Bronchial epithelial cell (primary cell): ENCODE data around the gene EIF4G3. TPM values are rescaled to one million over a fixed set of nuclear protein-coding genes. Genes with fewer than 3 reads are reported as not detected.
A peak's percentile ranks its signal among the peaks of the same experiment; 100 is the strongest.
"Not testable (repeated sequence)": the region's sequence is repeated elsewhere in the genome, so short reads cannot be mapped to it uniquely, and the experiment has no call there.

Experiments
- DNase-seq: peaks from one replicate; pipeline ENCODE4 v3.0.0-alpha.2; 2010; ENCODE audit warnings: low read depth
- FAIRE-seq: peaks from 2 replicates; lab custom pipeline; 2011; peaks lifted over from hg19 to GRCh38; lab: Jason Lieb, UNC
- H3K27me3 ChIP-seq: 2 replicates; pipeline ENCODE4 v1.5.1; 2011; ENCODE audit warnings: low read length; ENCODE audit not compliant: control insufficient read depth, insufficient read depth
- H3K36me3 ChIP-seq: 2 replicates; pipeline ENCODE4 v1.5.1; 2011; ENCODE audit warnings: low read length; ENCODE audit not compliant: control insufficient read depth, insufficient read depth
- H3K4me3 ChIP-seq: 2 replicates; pipeline ENCODE4 v1.5.1; 2011; ENCODE audit warnings: mild to moderate bottlenecking, low read depth, low read length, control low read depth
- CTCF ChIP-seq: IDR thresholded peaks from 2 replicates; pipeline ENCODE4 v1.5.1; 2011; ENCODE audit warnings: mild to moderate bottlenecking, moderate library complexity, low read length, control low read depth, inconsistent platforms; ENCODE audit not compliant: insufficient read depth, severe bottlenecking
- total RNA-seq: library from RNA; depleted of rRNA; stranded (reverse); fragments of >200 nt; gene quantifications from 2 replicates; pipeline ENCODE4 v1.2.1, GENCODE V29; 2014

The EIF4G3 gene
- total RNA-seq, 1 donor from 2014 or later = 20.5 TPM

DNA sequence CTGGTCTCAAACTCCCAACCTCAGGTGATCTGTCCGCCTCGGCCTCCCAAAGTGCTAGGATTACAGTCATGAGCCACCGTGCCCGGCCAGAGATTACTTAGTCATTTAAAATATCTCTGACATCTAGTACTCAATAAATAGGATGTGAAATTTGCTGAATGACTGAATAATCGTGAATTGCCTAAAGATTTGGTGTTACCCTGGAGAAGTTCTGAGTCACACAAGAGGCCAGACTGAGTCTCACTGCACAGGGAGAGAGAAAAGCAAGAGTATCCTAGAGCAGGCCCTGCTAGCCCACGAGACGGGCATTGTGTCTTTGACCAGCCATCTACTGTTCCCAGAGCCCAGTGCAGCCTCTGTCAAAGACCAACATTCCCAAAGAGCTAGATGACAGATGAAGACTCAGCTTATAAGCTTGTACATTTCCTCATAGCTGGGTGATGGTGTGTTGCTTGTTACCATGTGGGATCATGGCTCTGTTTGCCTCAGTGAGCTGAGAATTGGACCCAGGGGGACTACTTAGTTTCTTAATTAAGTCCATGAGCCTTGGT lies 5.6 kb upstream of the EIF4G3 start:
- H3K27me3 ChIP-seq = no peaks in the 10 kb centered on the region
- TF ChIP-seq CTCF = no peak
- H3K4me3 ChIP-seq = no peak overlapping the region
- no peaks in the 10 kb centered on the region for H3K36me3 ChIP-seq
- no peak for DNase-seq
- FAIRE-seq = no peak

DNA sequence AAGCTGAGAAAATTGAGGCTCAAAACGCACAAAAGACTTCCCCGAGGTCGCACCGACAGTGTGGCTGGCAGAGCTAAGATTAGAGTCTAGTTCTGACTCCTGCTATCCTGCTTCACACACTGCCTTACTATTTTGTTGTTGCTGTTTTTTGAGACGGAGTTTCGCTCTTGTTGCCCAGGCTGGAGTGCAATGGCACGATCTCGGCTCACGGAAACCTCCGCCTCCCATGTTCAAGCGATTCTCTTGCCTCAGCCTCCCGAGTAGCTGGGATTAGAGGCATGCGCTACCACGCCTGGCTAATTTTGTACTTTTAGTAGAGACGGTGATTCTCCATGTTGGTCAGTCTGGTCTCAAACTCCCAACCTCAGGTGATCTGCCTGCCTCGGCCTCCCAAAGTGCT lies 1.6 kb upstream of the EIF4G3 start:
- not testable (repeated sequence) for H3K4me3 ChIP-seq, FAIRE-seq, DNase-seq, H3K27me3 ChIP-seq, H3K36me3 ChIP-seq

GRCh38 chr1:21175670-21176581 lies 771 bp downstream of the EIF4G3 start:
- FAIRE-seq (no peak), DNase-seq (no peak)
- Histone ChIP-seq H3K4me3 (peak overlapping the region; percentile 69), H3K27me3 (no peaks in the 10 kb centered on the region), H3K36me3 (peaks cover 2% of the 10 kb centered on the region)
- TF ChIP-seq CTCF = no peak

DNA sequence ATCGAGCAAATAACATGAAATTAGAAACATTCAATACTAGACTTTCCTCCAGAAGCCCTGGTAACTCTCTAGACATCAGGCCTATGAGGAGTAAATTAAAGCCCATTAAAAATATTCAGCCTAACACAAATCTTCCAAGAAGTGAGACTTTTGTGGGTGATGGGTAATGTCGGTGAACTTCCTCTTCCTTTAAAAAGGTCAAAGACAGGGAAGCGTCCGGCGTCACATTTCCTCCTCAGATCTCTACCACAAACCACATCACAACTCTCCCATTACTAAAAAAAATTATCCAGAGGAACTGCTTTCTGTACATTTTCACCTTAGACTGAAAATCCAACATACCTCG lies 1.4 kb downstream of the EIF4G3 start:
- Histone ChIP-seq H3K27me3 (no peaks in the 10 kb centered on the region), H3K4me3 (peak overlapping the region; percentile 69), H3K36me3 (peaks cover 2% of the 10 kb centered on the region)
- DNase-seq = peak; percentile 37
- FAIRE-seq = no peak
- no peak for TF ChIP-seq CTCF

GRCh38 chr1:21174654-21175323 lies 1.9 kb downstream of the EIF4G3 start:
- DNase-seq (peak; percentile 67), FAIRE-seq (no peak)
- H3K4me3 ChIP-seq = peak overlapping the region; percentile 69
- no peaks in the 10 kb centered on the region for H3K27me3 ChIP-seq
- no peak for TF ChIP-seq CTCF
- peaks cover 2% of the 10 kb centered on the region for H3K36me3 ChIP-seq

DNA sequence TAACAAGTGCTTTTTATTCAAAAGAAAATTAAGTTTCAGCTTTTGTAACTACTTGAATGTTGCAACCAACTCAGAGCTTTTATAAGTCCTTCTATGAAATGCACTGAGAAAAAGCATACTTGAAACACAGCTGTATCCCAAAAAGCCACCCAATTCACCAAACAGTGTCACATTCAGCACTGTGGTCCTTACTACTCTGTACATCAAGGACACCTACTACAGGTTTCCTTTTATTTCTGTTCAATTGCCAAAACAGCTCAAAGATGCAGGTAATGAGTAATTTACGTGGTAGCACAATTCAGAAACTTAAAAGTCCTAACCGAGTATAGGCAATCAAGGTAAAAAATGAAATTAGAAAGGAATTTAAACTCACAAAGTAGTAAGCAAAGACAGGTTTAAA lies 2.5 kb downstream of the EIF4G3 start:
- DNase-seq (no peak), FAIRE-seq (no peak)
- peaks cover 2% of the 10 kb centered on the region for H3K36me3 ChIP-seq
- peak overlapping the region; percentile 69 for H3K4me3 ChIP-seq
- TF ChIP-seq CTCF = no peak
- H3K27me3 ChIP-seq = no peaks in the 10 kb centered on the region

DNA sequence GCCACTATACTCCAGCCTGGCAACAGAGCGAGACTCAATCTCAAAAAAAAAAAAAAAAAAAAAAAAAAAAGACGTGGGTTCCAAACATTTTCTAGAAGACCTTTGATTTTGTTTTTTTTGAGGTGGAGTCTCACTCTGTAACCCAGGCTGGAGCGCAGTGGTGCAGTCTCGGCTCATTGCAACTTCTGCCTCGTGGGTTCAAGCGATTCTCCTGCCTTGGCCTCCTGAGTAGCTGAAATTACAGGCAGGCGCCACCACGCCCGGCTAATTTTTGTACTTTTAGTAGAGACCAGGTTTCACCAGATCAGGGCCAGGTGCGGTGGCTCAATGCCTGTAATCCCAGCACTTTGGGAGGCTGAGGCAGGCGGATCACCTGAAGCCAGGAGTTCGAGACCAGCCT lies 3.6 kb downstream of the EIF4G3 start:
- DNase-seq, H3K36me3 ChIP-seq, FAIRE-seq, H3K27me3 ChIP-seq, H3K4me3 ChIP-seq: not testable (repeated sequence)

GRCh38 chr1:21170837-21171236 lies 5.9 kb downstream of the EIF4G3 start:
- H3K4me3 ChIP-seq, FAIRE-seq, H3K27me3 ChIP-seq, H3K36me3 ChIP-seq, DNase-seq: not testable (repeated sequence)
